Mesothelial cell of epicardium (in vitro differentiated cells): ENCODE results near the gene SLC6A7. TPM values are rescaled to one million over a fixed set of nuclear protein-coding genes. Genes with fewer than 3 reads are reported as not detected.

ENCODE experiments used
- DNase-seq, 2 experiments: peaks; one replicate each; pipeline ENCODE4 v3.0.0; 2021; ENCODE audit warnings: low spot score in 2 of 2; ENCODE audit not compliant: unreplicated experiment in 2 of 2
- H3K27ac Mint-ChIP-seq: 2 replicates; pipeline ENCODE4 v1.8.0; 2021; ENCODE audit warnings: mixed read lengths
- H3K27me3 Mint-ChIP-seq: 2 replicates; pipeline ENCODE4 v1.8.0; 2021; ENCODE audit warnings: low read depth, mixed read lengths
- H3K36me3 Mint-ChIP-seq: 2 replicates; pipeline ENCODE4 v1.8.0; 2021; ENCODE audit warnings: mixed read lengths
- H3K4me1 Mint-ChIP-seq: 2 replicates; pipeline ENCODE4 v1.8.0; 2021; ENCODE audit warnings: mixed read lengths
- H3K4me3 Mint-ChIP-seq: 2 replicates; pipeline ENCODE4 v1.8.0; 2021; ENCODE audit warnings: mild to moderate bottlenecking, moderate library complexity, mixed read lengths
- H3K9me3 Mint-ChIP-seq: 2 replicates; pipeline ENCODE4 v1.8.0; 2021; ENCODE audit warnings: mixed read lengths
- CTCF ChIP-seq: fragments of 200-600 bp; sonication (generic); IDR thresholded peaks from one replicate; pipeline ENCODE4 v1.5.0; 2021; ENCODE audit warnings: antibody characterized with exemption; ENCODE audit not compliant: unreplicated experiment
- total RNA-seq: library from RNA; stranded (reverse); gene quantifications from 3 replicates; pipeline ENCODE4 v1.2.1, GENCODE V29; 2021

Gene SLC6A7
- total RNA-seq, 1 donor from 2014 or later, result not detected

DNA sequence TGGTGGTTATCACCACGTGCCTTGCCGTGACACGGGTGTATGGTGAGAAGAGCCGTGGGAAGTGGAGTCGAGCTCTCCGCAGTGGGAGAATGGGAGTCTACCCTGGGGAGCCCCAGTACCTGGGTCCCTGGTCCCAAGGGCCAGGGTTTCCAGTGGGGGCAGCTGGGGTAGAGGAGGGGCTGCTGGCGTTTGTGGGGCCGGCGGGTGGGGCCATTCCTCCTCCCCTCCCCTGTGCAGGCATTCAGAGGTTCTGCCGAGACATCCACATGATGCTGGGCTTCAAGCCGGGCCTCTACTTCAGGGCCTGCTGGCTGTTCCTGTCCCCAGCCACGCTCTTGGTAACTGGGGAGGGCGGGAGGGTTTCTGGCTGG lies 14.7 kb downstream of the SLC6A7 start:
- no peak for DNase-seq
- Mint-ChIP-seq H3K4me3 (no peak overlapping the region), H3K9me3 (no peaks in the 10 kb centered on the region), H3K36me3 (no peaks in the 10 kb centered on the region), H3K27me3 (peaks cover 12% of the 10 kb centered on the region), H3K27ac (no peak overlapping the region), H3K4me1 (peaks cover 5% of the 10 kb centered on the region)
- no peak for TF ChIP-seq CTCF

GRCh38 chr5:150206098-150206778 lies 16.4 kb downstream of the SLC6A7 start:
- H3K4me3 Mint-ChIP-seq, result no peak overlapping the region
- H3K27ac Mint-ChIP-seq, result no peak overlapping the region
- TF ChIP-seq CTCF, result no peak
- no peaks in the 10 kb centered on the region for H3K9me3 Mint-ChIP-seq
- DNase-seq, result no peak
- no peaks in the 10 kb centered on the region for H3K36me3 Mint-ChIP-seq
- peaks cover 9% of the 10 kb centered on the region for H3K4me1 Mint-ChIP-seq
- peaks cover 2% of the 10 kb centered on the region for H3K27me3 Mint-ChIP-seq

GRCh38 chr5:150206779-150207115 lies 16.9 kb downstream of the SLC6A7 start:
- Mint-ChIP-seq H3K27ac (no peak overlapping the region), H3K4me3 (no peak overlapping the region), H3K9me3 (no peaks in the 10 kb centered on the region), H3K4me1 (peaks cover 14% of the 10 kb centered on the region), H3K27me3 (peaks cover 2% of the 10 kb centered on the region), H3K36me3 (no peaks in the 10 kb centered on the region)
- TF ChIP-seq CTCF, result no peak
- DNase-seq, result no peak

- no peak for TF ChIP-seq CTCF
- no peaks in the 10 kb centered on the region for H3K9me3 Mint-ChIP-seq
- no peak overlapping the region for H3K27ac Mint-ChIP-seq
- no peak for DNase-seq
- no peak overlapping the region for H3K4me3 Mint-ChIP-seq
- peaks cover 14% of the 10 kb centered on the region for H3K4me1 Mint-ChIP-seq
- H3K27me3 Mint-ChIP-seq, result no peaks in the 10 kb centered on the region
- H3K36me3 Mint-ChIP-seq, result no peaks in the 10 kb centered on the region
Observed at GRCh38 chr5:150208187-150209098, 18.6 kb downstream of the SLC6A7 start.

DNA sequence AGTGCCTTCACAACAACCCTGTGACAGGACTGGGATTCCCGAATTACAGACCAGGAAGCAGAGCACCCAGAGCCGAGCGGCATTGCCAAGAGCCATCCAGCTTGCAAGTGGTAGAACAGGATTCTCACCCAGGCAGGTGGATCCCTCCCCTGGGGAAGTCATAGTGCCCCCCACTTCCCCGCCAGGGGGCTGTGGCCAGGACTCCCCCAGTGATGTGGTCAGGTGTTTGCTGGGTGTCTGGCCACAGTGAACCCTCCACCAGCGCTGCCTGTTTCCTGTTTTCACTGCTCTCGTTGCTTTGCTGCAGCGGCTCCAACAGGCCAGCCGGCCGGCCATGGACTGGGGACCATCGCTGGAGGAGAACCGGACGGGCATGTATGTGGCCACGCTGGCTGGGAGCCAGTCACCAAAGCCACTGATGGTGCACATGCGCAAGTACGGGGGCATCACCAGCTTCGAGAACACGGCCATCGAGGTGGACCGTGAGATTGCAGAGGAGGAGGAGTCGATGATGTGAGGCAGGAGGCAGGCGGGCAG lies 19.3 kb downstream of the SLC6A7 start:
- DNase-seq, result no peak
- Mint-ChIP-seq H3K27me3 (no peaks in the 10 kb centered on the region), H3K36me3 (no peaks in the 10 kb centered on the region), H3K4me1 (peaks cover 14% of the 10 kb centered on the region), H3K9me3 (no peaks in the 10 kb centered on the region), H3K4me3 (no peak overlapping the region), H3K27ac (no peak overlapping the region)
- no peak for TF ChIP-seq CTCF
